ENCODE results near the gene VGF.
"Not testable (repeated sequence)": the region's sequence is repeated elsewhere in the genome, so short reads cannot be mapped to it uniquely, and the experiment has no call there.

VGF gene

DNA sequence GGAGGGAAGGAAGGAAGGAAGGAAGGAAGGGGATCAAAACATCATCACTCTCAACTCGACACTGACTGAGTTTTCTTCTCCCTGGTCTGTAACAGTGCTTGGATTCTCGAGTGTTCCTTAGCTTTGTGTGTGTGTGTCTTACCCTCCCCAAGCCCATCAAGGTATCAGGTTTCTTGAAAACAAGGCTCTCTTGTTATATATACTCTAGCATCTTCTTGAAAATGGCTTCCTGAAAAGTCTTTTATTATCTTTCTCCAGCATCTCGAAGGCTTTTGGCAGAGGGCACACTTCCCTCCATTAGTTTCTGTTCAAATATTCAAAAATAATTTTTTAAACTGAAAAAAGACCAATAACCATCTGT is 25.1 kb downstream of the VGF start:
- Histone ChIP-seq H3K9me3 (ENCODE audit: severe bottlenecking) (no peaks in the 10 kb centered on the region), H3K4me3 (ENCODE audit: low read depth, low read length) (no peak overlapping the region), H3K27ac (no peak overlapping the region), H3K27me3 (ENCODE audit: insufficient read depth, low read depth, severe bottlenecking) (peaks cover 90% of the 10 kb centered on the region), H3K36me3 (no peaks in the 10 kb centered on the region)
- DNase-seq: no peak
- TF ChIP-seq, protein P1, sequence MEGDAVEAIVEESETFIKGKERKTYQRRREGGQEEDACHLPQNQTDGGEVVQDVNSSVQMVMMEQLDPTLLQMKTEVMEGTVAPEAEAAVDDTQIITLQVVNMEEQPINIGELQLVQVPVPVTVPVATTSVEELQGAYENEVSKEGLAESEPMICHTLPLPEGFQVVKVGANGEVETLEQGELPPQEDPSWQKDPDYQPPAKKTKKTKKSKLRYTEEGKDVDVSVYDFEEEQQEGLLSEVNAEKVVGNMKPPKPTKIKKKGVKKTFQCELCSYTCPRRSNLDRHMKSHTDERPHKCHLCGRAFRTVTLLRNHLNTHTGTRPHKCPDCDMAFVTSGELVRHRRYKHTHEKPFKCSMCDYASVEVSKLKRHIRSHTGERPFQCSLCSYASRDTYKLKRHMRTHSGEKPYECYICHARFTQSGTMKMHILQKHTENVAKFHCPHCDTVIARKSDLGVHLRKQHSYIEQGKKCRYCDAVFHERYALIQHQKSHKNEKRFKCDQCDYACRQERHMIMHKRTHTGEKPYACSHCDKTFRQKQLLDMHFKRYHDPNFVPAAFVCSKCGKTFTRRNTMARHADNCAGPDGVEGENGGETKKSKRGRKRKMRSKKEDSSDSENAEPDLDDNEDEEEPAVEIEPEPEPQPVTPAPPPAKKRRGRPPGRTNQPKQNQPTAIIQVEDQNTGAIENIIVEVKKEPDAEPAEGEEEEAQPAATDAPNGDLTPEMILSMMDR (IDR thresholded peaks at IDR 0.05; ENCODE audit: low read depth, low read length): no peak

DNA sequence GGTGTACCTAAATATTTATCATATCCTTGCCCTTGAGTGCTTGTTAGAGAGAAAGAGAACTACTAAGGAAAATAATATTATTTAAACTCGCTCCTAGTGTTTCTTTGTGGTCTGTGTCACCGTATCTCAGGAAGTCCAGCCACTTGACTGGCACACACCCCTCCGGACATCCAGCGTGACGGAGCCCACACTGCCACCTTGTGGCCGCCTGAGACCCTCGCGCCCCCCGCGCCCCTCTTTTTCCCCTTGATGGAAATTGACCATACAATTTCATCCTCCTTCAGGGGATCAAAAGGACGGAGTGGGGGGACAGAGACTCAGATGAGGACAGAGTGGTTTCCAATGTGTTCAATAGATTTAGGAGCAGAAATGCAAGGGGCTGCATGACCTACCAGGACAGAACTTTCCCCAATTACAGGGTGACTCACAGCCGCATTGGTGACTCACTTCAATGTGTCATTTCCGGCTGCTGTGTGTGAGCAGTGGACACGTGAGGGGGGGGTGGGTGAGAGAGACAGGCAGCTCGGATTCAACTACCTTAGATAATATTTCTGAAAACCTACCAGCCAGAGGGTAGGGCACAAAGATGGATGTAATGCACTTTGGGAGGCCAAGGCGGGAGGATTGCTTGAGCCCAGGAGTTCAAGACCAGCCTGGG is 27.0 kb downstream of the VGF start:
- TF ChIP-seq, protein P1 (IDR thresholded peaks at IDR 0.05; ENCODE audit: low read depth, low read length): peak; percentile 60
- H3K4me3 ChIP-seq (ENCODE audit: low read depth, low read length): no peak overlapping the region
- no peaks in the 10 kb centered on the region for H3K36me3 ChIP-seq
- peaks cover 92% of the 10 kb centered on the region for H3K27me3 ChIP-seq (ENCODE audit: insufficient read depth, low read depth, severe bottlenecking)
- peak; percentile 35 for DNase-seq
- H3K9me3 ChIP-seq (ENCODE audit: severe bottlenecking): no peaks in the 10 kb centered on the region
- no peak overlapping the region for H3K27ac ChIP-seq

DNA sequence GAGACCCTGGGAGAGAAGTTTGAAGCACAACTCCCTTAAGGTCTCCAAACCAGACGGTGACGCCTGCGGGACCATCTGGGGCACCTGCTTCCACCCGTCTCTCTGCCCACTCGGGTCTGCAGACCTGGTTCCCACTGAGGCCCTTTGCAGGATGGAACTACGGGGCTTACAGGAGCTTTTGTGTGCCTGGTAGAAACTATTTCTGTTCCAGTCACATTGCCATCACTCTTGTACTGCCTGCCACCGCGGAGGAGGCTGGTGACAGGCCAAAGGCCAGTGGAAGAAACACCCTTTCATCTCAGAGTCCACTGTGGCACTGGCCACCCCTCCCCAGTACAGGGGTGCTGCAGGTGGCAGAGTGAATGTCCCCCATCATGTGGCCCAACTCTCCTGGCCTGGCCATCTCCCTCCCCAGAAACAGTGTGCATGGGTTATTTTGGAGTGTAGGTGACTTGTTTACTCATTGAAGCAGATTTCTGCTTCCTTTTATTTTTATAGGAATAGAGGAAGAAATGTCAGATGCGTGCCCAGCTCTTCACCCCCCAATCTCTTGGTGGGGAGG is 27.6 kb downstream of the VGF start:
- TF ChIP-seq, protein P1 (IDR thresholded peaks at IDR 0.05; ENCODE audit: low read depth, low read length): no peak
- Histone ChIP-seq H3K27ac (no peak overlapping the region), H3K9me3 (ENCODE audit: severe bottlenecking) (no peaks in the 10 kb centered on the region), H3K36me3 (no peaks in the 10 kb centered on the region), H3K27me3 (ENCODE audit: insufficient read depth, low read depth, severe bottlenecking) (peaks cover 92% of the 10 kb centered on the region), H3K4me3 (ENCODE audit: low read depth, low read length) (no peak overlapping the region)
- no peak for DNase-seq

DNA sequence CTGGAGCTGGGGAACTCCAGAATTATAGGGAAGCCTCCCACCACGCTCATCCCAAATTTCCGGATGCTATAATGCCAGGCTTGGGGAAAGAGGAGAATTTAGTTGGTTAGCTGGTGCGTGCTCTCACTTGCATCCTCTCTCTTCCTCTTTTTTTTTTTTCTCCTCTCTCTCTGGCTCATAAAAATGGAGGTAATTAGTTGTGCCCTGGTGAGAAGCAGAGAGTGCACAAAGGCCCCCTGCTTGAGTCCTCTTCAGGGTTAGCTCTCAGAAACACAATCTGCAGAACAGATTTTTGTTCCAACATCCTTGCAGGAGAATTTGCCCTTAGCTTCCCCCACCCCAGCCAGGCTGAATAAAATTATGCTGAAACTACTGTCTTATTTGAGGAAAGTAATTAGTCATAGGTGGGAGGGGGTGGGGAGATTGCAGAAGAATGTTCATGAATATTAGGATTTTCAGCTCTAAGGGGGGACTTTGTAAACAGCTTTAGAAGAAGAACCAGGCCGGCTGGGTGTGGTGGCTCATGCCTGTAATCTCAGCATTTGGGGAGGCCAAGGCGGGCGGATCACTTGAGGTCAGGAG is 30.9 kb downstream of the VGF start:
- H3K4me3 ChIP-seq (ENCODE audit: low read depth, low read length): no peak overlapping the region
- no peak overlapping the region for H3K27ac ChIP-seq
- H3K27me3 ChIP-seq (ENCODE audit: insufficient read depth, low read depth, severe bottlenecking): peaks cover 90% of the 10 kb centered on the region
- no peaks in the 10 kb centered on the region for H3K9me3 ChIP-seq (ENCODE audit: severe bottlenecking)
- H3K36me3 ChIP-seq: no peaks in the 10 kb centered on the region
- DNase-seq: no peak
- TF ChIP-seq, protein P1 (IDR thresholded peaks at IDR 0.05; ENCODE audit: low read depth, low read length): no peak

DNA sequence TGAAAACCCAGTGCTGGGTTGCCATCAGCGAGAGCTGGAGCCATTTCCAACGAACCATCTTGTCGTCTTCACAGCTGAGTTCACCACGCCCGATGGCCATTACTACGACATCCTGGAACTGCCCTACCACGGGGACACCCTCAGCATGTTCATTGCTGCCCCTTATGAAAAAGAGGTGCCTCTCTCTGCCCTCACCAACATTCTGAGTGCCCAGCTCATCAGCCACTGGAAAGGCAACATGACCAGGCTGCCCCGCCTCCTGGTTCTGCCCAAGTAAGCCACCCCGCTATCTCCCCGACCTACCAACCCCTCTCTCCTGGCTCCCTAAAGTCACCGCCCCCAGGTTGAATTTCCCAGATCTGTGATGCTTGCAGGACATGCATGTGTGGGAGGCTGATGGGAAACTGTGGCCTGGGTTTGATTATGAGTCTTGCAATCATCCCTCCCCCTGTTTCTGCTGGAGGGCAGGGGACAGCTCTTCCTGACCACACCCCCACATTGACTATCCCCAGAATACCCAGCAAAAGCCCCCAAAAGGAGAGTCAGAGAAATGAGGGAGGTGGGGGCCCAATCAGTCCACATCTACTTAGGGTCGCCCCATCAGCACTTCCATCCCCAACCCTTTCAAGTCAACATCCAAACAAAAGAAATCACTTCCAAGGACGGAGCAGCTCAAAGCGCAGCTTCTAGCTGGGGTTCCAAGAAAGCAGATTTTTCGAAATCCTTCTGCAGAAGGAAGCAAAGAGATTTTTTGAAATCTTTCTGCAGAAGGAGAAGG is 31.6 kb downstream of the VGF start:
- TF ChIP-seq, protein P1 (IDR thresholded peaks at IDR 0.05; ENCODE audit: low read depth, low read length): no peak
- no peak for DNase-seq
- no peak overlapping the region for H3K4me3 ChIP-seq (ENCODE audit: low read depth, low read length)

DNA sequence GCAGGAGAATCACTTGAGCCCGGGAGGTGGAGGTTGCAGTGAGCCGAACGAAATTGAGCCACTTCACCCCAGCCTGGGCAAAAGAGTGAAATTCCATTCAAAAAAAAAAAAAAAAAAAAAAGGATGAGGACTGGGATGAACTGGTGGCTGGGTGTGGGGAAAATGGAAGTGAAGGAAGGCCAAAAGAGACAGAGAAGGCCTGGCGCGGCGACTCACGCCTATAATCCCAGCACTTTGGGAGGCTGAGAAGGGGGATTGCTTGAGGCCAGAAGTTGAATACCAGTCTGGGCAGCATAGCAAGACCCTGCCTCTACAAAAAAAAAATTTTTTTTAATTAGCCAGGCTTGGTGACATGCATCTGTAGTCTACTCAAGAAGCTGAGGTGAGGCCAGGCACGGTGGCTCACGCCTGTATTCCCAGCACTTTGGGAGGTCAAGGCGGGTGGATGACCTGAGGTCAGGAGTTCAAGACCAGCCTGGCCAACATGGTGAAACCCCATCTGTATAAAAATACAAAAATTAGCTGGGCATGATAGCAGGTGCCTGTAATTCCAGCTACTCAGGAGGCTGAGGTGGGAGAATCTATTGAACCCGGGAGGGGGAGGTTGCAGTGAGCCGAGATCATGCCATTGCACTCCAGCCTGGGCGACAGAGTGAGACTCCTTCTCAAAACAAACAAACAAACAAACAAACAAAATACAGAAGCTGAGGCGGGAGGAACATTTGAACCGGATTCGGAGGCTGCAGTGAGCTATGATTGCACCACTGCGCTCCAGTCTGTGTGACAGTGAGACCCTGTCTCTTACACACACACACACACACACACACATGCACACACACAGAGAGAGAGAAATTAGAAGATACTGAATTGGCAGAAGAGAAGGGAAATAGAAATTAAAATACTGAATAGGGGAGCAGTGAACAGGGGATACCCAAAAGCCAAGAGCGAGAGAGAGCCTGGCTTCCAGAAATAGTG is 32.5 kb downstream of the VGF start:
- not testable (repeated sequence) for DNase-seq; H3K4me3 ChIP-seq (ENCODE audit: low read depth, low read length); H3K36me3 ChIP-seq; H3K27ac ChIP-seq; H3K9me3 ChIP-seq (ENCODE audit: severe bottlenecking)
- H3K27me3 ChIP-seq (ENCODE audit: insufficient read depth, low read depth, severe bottlenecking): peaks cover 88% of the 10 kb centered on the region

More for the DNA sequence above, 31.6 kb downstream of the VGF start:
- Histone ChIP-seq H3K36me3 (no peaks in the 10 kb centered on the region), H3K9me3 (ENCODE audit: severe bottlenecking) (no peaks in the 10 kb centered on the region), H3K27ac (no peak overlapping the region), H3K27me3 (ENCODE audit: insufficient read depth, low read depth, severe bottlenecking) (peaks cover 88% of the 10 kb centered on the region)

All from WERI-Rb-1 (cell line).